Adrenal gland (tissue), 5 donors: ENCODE results near the gene MRPL50.

Experiments
- CTCF ChIP-seq, 6 experiments: fragments of 450-650 bp in 4 of 6; fragments of 200-600 bp in 2 of 6; sonication (generic) in 1 of 6; IDR thresholded peaks; 1 replicate in 5 of 6; 2 replicates in 1 of 6; pipeline versions ENCODE4 v1.5.1 to v1.8.0; 2016 to 2021; ENCODE audit warnings: antibody characterized with exemption in 6 of 6, mild to moderate bottlenecking in 2 of 6, moderate library complexity in 1 of 6
- POLR2A ChIP-seq, 2 donors: fragments of 450-650 bp; IDR thresholded peaks; one replicate each; pipeline ENCODE4 v1.6.1; 2017; ENCODE audit warnings: antibody characterized with exemption in 2 of 2, mild to moderate bottlenecking in 2 of 2, moderate library complexity in 1 of 2
- donor health status: DM: no; HTN: no; CAD: no.

GRCh38 chr9:101356619-101357018 is 41.8 kb downstream of the MRPL50 start:
- TF ChIP-seq POLR2A (IDR thresholded peaks at IDR 0.05) (no peak), CTCF (IDR thresholded peaks at IDR 0.05) (no peak)
